ENCODE measurements around the gene CCDC12.
A peak's percentile ranks its signal among the peaks of the same experiment; 100 is the strongest.

Gene CCDC12

DNA sequence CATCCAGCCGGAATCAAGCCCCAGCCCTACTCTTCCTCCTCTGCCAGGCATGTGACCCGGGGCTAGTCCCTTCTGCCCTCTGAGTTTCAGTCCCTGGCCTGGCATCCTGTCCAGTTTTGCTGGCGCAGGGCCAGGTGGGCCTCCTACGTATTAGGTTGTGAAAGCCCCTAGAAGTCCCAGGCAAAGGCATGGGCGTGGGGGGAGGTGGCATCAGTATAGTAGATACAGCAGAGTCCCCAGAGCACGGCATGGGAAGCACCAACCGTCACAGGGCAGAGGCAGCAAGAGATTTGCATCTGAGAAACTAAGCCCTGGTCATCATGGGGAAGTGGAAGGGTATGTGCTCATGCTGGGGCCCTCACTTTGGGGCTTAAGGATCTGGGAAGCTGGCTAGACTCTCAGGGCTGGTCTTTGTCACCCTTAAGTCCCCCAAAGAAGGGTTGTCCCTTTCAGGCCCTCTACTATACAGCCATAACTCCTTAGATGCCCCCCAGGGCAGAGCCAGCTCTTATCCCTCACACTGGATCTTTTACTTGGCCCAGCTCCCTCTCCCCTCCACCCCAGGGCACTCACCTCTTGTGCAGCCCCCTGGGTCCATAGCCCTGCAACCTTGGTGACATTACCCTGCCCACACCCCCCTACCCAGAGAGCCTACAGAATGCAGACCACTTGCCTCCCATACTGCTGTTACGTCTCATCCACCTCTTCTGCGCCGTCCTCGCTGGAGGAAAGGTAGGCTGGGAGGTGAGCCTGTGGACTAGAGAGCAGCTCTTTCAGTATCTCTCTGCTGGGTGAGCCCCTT lies 14.2 kb upstream of the CCDC12 start:
- no peaks in the 10 kb centered on the region for H3K9me3 ChIP-seq
- DNase-seq, result no peak
- TF ChIP-seq, protein P1, sequence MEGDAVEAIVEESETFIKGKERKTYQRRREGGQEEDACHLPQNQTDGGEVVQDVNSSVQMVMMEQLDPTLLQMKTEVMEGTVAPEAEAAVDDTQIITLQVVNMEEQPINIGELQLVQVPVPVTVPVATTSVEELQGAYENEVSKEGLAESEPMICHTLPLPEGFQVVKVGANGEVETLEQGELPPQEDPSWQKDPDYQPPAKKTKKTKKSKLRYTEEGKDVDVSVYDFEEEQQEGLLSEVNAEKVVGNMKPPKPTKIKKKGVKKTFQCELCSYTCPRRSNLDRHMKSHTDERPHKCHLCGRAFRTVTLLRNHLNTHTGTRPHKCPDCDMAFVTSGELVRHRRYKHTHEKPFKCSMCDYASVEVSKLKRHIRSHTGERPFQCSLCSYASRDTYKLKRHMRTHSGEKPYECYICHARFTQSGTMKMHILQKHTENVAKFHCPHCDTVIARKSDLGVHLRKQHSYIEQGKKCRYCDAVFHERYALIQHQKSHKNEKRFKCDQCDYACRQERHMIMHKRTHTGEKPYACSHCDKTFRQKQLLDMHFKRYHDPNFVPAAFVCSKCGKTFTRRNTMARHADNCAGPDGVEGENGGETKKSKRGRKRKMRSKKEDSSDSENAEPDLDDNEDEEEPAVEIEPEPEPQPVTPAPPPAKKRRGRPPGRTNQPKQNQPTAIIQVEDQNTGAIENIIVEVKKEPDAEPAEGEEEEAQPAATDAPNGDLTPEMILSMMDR (IDR thresholded peaks at IDR 0.05), result no peak
- peaks cover 0 to 3% (median 0%) of the 10 kb centered on the region in 4 donors for H3K4me1 ChIP-seq
- peaks cover 0 to 73% (median 14%) of the 10 kb centered on the region in 3 donors for H3K36me3 ChIP-seq
- H3K4me3 ChIP-seq, result no peak overlapping the region
- intact Hi-C loops (cut with DNase I; ENCODE audit: low total_unique reads), result loop anchor here (10.0 kb wide), 1 partner anchor 286 kb away; the partner anchor contains the start of gene TMIE
- no peak overlapping the region for H3K27ac ChIP-seq
- no peaks in the 10 kb centered on the region for H3K27me3 ChIP-seq

DNA sequence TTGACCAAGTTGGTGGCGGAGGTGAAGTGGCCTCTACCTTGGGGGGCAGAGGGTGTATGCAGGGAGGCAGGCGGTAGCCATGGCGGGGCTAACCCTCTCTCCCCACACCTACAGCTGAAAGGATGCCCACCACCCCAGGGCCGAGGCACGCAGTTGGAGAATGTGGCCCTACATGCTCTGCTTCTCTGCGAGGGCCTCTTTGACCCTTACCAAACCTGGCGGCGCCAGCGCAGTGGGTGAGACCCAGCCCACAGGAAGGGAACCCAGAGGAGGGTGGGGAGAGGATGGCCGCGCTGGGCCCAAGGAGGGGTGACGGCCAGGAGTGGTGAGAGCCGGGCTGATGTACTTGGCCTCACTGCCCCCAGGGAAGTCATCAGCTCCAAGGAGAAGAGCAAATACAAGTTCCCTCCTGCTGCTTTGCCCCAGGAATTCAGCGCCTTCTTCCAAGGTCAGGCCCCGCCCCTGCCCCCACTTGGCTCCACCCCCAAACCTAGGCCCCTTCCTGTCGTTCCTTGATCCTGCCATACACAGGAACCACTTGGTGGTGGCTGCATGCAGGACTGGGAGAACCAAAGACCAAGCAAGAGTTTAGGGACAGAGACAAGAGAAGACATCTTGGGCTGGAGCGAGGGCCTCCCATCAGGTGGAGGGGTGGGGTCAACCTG lies 12.7 kb upstream of the CCDC12 start:
- intact Hi-C loops (cut with DNase I; ENCODE audit: low total_unique reads), result no loop called here
- TF ChIP-seq, protein P1 (IDR thresholded peaks at IDR 0.05), result no peak
- Histone ChIP-seq H3K27ac (no peak overlapping the region), H3K9me3 (no peaks in the 10 kb centered on the region), H3K4me3 (no peak overlapping the region), H3K4me1 (peaks cover 0 to 3% (median 0%) of the 10 kb centered on the region in 4 donors), H3K36me3 (peaks cover 0 to 58% (median 2%) of the 10 kb centered on the region in 3 donors), H3K27me3 (no peaks in the 10 kb centered on the region)
- no peak for DNase-seq

DNA sequence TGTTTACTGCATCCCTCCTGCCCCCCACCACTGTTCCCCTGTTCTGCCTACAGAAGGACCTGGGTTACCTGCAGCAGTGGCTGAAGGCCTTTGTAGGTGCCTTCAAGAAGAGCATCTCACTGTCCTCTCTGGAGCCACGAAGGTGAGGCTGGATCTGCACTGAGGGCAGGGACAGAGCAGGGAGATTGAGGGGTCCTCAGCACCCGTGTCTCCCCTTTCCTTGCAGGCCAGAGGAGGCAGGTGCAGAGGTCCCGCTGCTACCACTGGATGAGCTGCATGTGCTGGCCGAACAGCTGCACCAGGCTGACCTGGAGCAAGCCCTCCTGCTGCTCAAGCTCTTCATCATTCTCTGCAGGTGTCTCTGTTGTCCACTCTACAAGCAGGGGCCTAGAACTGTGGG lies 12.1 kb upstream of the CCDC12 start:
- TF ChIP-seq, protein P1 (IDR thresholded peaks at IDR 0.05), result no peak
- Histone ChIP-seq H3K4me1 (peaks cover 0 to 3% (median 0%) of the 10 kb centered on the region in 4 donors), H3K27me3 (no peaks in the 10 kb centered on the region), H3K36me3 (peaks cover 0 to 51% (median 0%) of the 10 kb centered on the region in 3 donors), H3K27ac (no peak overlapping the region), H3K4me3 (no peak overlapping the region), H3K9me3 (no peaks in the 10 kb centered on the region)
- no peak for DNase-seq
- intact Hi-C loops (cut with DNase I; ENCODE audit: low total_unique reads), result no loop called here

DNA sequence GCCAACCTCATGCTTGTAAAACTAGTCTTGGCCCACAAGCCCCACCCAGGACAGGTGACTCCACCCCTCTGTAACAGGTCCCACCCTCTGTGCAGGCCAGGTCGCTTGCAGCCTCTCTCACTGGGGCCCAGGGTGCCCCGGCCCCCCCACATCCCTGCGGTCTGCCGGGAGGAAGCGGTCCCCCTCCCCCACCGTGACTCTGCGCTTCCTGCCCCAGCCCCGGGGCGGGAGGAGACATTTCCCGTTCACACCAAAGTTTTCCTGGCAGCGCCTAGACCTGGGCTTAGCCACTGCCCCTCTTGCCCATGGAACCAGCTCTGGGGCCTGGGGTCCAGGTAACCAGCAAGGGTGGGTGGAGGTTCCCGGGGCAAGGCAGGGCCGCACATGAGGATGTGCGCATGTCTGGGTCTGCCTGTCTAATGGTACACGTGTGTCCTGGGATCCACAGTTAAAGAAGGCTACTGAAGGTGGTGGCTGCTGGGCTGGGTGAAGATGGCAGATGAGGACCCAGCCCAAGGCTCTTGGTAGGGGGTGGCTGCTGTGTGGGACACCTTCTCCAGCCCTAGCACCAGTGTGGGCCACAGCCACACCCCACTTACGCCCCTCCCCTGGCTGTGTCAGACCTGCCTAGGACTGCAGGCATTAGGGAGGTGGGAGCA lies 11.3 kb upstream of the CCDC12 start:
- Histone ChIP-seq H3K36me3 (peaks cover 0 to 44% (median 0%) of the 10 kb centered on the region in 3 donors), H3K27ac (no peak overlapping the region), H3K4me1 (peaks cover 0 to 5% (median 0%) of the 10 kb centered on the region in 4 donors), H3K4me3 (no peak overlapping the region), H3K27me3 (no peaks in the 10 kb centered on the region), H3K9me3 (no peaks in the 10 kb centered on the region)
- DNase-seq, result peak in 1 of 2 donors; percentile 48
- intact Hi-C loops (cut with DNase I; ENCODE audit: low total_unique reads), result no loop called here
- TF ChIP-seq, protein P1 (IDR thresholded peaks at IDR 0.05), result no peak

DNA sequence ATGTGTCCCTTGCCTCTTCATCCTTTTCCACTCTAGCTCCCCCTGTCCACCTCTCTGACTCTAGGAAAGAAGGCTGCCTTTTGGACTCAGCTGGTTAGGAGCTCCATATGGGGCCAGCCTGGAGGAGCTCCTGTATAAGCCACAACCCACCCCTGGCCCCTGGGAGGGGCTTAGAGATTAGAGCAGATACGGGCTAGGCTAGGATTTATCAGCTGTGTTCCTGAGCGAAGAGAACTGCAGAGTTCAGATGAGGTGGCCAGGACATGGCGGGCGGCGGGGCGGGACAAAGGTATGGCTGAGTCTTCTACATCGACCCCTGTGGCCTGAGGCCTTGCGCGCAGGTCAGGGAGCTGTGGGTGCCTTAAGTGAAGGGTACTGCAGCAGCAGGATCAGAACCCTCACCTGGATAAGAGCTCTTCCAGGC lies 10.8 kb upstream of the CCDC12 start:
- peaks cover 0 to 39% (median 0%) of the 10 kb centered on the region in 3 donors for H3K36me3 ChIP-seq
- intact Hi-C loops (cut with DNase I; ENCODE audit: low total_unique reads), result no loop called here
- H3K9me3 ChIP-seq, result no peaks in the 10 kb centered on the region
- H3K27ac ChIP-seq, result no peak overlapping the region
- TF ChIP-seq, protein P1 (IDR thresholded peaks at IDR 0.05), result no peak
- no peaks in the 10 kb centered on the region for H3K27me3 ChIP-seq
- no peak for DNase-seq
- H3K4me1 ChIP-seq, result peaks cover 0 to 10% (median 0%) of the 10 kb centered on the region in 4 donors
- H3K4me3 ChIP-seq, result no peak overlapping the region

Measured in tibial artery (tissue), 4 donors.